Measurements from ENCODE around the gene LRG1. TPM values are rescaled to one million over a fixed set of nuclear protein-coding genes. Genes with fewer than 3 reads are reported as not detected.
A peak's percentile ranks its signal among the peaks of the same experiment; 100 is the strongest.

LRG1 gene
- total and polyA plus RNA-seq, 10 donors, result 1.7 to 54.0 (median 12.3) TPM

DNA sequence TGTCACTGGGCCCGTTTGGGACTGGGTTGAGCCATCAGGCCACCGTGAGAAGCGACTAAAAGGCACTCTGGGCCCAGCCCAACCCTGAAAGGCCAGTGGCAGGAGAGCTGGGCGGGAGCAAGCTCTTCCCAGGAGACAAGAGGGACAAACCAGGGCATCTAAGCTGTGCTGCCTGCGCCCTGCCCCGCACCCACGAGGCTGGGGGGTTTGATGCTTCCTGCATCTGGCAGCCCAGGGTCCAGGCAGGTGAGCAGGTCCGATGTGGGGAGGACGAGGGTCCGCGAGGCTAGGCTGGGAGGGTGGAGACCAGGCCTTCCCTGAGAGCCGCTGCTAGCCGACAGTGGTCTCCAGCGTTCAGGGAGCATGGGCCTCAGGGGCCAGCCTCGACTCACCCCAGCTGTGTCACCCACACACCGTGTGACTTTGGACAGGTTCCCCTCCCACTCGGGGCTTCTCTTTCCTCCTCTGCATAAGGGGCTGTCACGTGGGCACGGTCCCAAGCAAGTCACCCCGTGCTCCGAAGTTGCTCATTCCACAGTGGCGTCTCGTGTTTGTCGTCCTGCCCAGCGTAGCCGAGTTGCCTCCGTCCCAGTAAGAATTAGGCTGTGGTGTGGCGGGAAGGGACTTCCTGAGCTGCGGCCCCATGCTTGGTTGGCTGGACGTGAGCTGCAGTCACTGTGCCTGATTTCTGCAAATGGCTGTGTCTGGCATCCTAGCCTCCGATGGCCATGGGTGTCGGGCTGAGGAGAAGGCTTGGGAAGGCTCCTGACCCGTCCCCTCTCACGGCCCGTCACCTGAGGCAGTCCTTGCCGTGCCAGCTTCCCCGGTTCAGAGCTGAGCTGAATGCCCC, 37.3 kb downstream of the LRG1 start:
- intact Hi-C loops (cut with DNase I; ENCODE audit: low total_unique reads), result no loop called here

DNA sequence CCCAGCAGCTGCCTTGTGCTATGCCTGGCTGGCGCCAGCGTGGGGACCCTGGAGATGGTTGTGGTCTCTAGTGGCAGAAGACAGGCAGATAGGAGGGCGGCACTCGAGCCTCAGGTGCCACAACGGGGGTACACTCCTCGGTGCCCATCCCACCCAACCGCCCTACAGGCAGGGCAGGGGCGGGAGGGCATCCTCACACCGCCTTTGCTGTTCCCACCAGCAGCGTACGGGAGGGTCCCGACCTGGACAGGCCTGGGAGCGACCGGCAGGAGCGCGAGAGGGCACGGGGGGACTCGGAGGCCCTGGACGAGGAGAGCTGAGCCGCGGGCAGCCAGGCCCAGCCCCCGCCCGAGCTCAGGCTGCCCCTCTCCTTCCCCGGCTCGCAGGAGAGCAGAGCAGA, 38.1 kb downstream of the LRG1 start:
- Histone ChIP-seq H3K27me3 (replicated peaks in 1 of 7) (no peaks in the 10 kb centered on the region), H3K27ac (no peak overlapping the region), H3K36me3 (peaks cover 0 to 100% (median 73%) of the 10 kb centered on the region in 6 donors), H3K4me3 (no peak overlapping the region), H3K9me3 (no peaks in the 10 kb centered on the region), H3K4me1 (peaks cover 0 to 3% (median 0%) of the 10 kb centered on the region in 6 donors)
- intact Hi-C loops (cut with DNase I; ENCODE audit: low total_unique reads), result no loop called here
- TF ChIP-seq POLR2A (IDR thresholded peaks at IDR 0.05), result no peak
- no peak for TF ChIP-seq POLR2AphosphoS5 (IDR thresholded peaks at IDR 0.05)
- TF ChIP-seq CTCF (IDR thresholded peaks at IDR 0.05 in 8 of 11, conservative IDR thresholded peaks at IDR 0.05 in 3 of 11), result no peak
- 84 to 96% (median 94%) methylated on average over 22 to 25 of the region's 25 CpGs for WGBS, 5 donors
- no peak for DNase-seq

More for the DNA sequence above, 37.3 kb downstream of the LRG1 start:
- no peak overlapping the region for H3K4me3 ChIP-seq
- no peaks in the 10 kb centered on the region for H3K27me3 ChIP-seq (replicated peaks in 1 of 7)
- H3K4me1 ChIP-seq, result peaks cover 0 to 9% (median 0%) of the 10 kb centered on the region in 6 donors
- 88 to 93% (median 89%) methylated on average over 22 to 37 of the region's 37 CpGs for WGBS, 5 donors
- H3K36me3 ChIP-seq, result peaks cover 0 to 100% (median 65%) of the 10 kb centered on the region in 6 donors
- no peak for DNase-seq
- H3K27ac ChIP-seq, result no peak overlapping the region
- TF ChIP-seq POLR2AphosphoS5 (IDR thresholded peaks at IDR 0.05) (no peak), CTCF (IDR thresholded peaks at IDR 0.05 in 8 of 11, conservative IDR thresholded peaks at IDR 0.05 in 3 of 11) (no peak), POLR2A (IDR thresholded peaks at IDR 0.05) (no peak)
- H3K9me3 ChIP-seq, result no peaks in the 10 kb centered on the region

- no peak overlapping the region for H3K4me3 ChIP-seq
- H3K27me3 ChIP-seq (replicated peaks in 1 of 7), result no peaks in the 10 kb centered on the region
- intact Hi-C loops (cut with DNase I; ENCODE audit: low total_unique reads), result no loop called here
- 92 to 96% (median 94%) methylated on average over 23 to 29 of the region's 29 CpGs for WGBS, 5 donors
- no peaks in the 10 kb centered on the region for H3K9me3 ChIP-seq
- no peaks in the 10 kb centered on the region for H3K4me1 ChIP-seq
- TF ChIP-seq CTCF (IDR thresholded peaks at IDR 0.05 in 8 of 11, conservative IDR thresholded peaks at IDR 0.05 in 3 of 11) (no peak), POLR2A (IDR thresholded peaks at IDR 0.05) (no peak), POLR2AphosphoS5 (IDR thresholded peaks at IDR 0.05) (no peak)
- no peak overlapping the region for H3K27ac ChIP-seq
- peaks cover 0 to 100% (median 78%) of the 10 kb centered on the region in 6 donors for H3K36me3 ChIP-seq
- no peak for DNase-seq
Measured at GRCh38 chr19:4500841-4501591, 38.8 kb downstream of the LRG1 start.

- intact Hi-C loops (cut with DNase I; ENCODE audit: low total_unique reads), result no loop called here
- H3K9me3 ChIP-seq, result no peaks in the 10 kb centered on the region
- H3K36me3 ChIP-seq, result peaks cover 0 to 100% (median 84%) of the 10 kb centered on the region in 6 donors
- no peak overlapping the region for H3K4me3 ChIP-seq
- H3K27ac ChIP-seq, result no peak overlapping the region
- H3K4me1 ChIP-seq, result no peaks in the 10 kb centered on the region
- no peak for TF ChIP-seq CTCF (IDR thresholded peaks at IDR 0.05 in 8 of 11, conservative IDR thresholded peaks at IDR 0.05 in 3 of 11)
- TF ChIP-seq POLR2A (IDR thresholded peaks at IDR 0.05), result no peak
- TF ChIP-seq POLR2AphosphoS5 (IDR thresholded peaks at IDR 0.05), result peak in 1 of 3 donors; percentile 45
- no peaks in the 10 kb centered on the region for H3K27me3 ChIP-seq (replicated peaks in 1 of 7)
- no peak for DNase-seq
- 93 to 96% (median 95%) methylated on average over 14 to 15 of the region's 15 CpGs for WGBS, 5 donors
Measured at GRCh38 chr19:4499855-4500254, 40.0 kb downstream of the LRG1 start.

Measured in spleen (tissue), 11 donors.